ENCODE data around the gene NR2F2. TPM values are rescaled to one million over a fixed set of nuclear protein-coding genes. Genes with fewer than 3 reads are reported as not detected.

The NR2F2 gene
- total and polyA plus RNA-seq, 2 donors (not counting 1 experiment from before 2014, with no cell fraction given), result not detected

DNA sequence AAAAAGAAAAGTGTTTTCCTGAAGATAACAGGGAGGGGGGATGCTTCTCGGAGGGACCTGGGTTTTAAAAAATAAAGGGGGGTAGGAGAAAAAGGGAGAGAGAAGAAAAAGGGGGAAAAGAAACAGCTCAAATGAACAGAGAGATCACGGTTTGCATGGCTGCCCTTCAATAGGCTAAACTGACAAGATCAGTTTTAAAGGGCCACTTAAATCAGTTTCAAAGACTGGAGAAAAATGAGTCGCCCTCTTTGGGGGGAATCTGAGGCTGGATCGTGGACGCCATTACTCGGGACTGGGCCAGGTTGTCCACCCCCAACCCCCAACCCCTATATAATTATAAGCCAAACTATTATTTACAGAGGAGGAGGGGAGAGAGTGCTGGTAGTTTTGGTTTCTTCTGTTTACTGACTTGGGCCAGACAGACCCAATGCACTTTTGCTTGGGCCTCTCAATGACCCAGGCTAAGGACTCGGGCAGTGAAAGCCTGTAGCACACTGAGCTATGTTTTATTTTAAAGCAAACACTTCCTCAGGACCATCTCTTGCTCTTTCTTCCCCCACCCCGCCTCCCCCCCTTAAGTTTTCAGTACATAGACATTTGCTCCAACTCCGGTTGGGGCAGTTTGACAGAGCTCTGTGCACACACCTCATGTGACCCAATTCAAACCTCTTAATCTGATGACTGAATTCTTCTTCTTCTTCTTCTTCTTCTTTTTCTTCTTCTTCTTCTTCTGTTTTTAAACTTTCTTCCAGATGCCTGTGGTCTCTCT lies 6.3 kb downstream of the NR2F2 start:
- Histone ChIP-seq H3K79me2 (ENCODE audit: control insufficient read depth, insufficient read depth, low read length) (no peaks in the 10 kb centered on the region), H2AFZ (ENCODE audit: insufficient read depth, low read depth, low read length, poor library complexity, severe bottlenecking) (no peak overlapping the region), H3K9me3 (ENCODE audit: control extremely low read depth in 1 of 3, control insufficient read depth in 2 of 3, insufficient read depth in 1 of 3, low read length in 2 of 3) (peaks cover 0 to 38% (median 0%) of the 10 kb centered on the region in 3 donors), H4K20me1 (ENCODE audit: control insufficient read depth, insufficient read depth, low read length, poor library complexity, severe bottlenecking) (no peaks in the 10 kb centered on the region), H3K4me2 (replicated peaks; ENCODE audit: low read depth, low read length, poor library complexity, severe bottlenecking) (no peak overlapping the region), H3K27ac (ENCODE audit: low read length in 2 of 2) (no peak overlapping the region), H3K9ac (ENCODE audit: low read length) (no peak overlapping the region), H3K27me3 (replicated peaks in 1 of 4; ENCODE audit: control extremely low read depth in 1 of 4, control insufficient read depth in 3 of 4, insufficient read depth in 4 of 4, low read length in 3 of 4) (peaks cover 0 to 71% (median 28%) of the 10 kb centered on the region in 4 experiments), H3K4me1 (ENCODE audit: control insufficient read depth in 2 of 2, insufficient read depth in 2 of 2, low read length in 2 of 2) (peaks cover 0 to 4% of the 10 kb centered on the region in 2 donors), H3K4me3 (ENCODE audit: control extremely low read depth in 1 of 5, extremely low read depth in 1 of 5, insufficient read depth in 1 of 5, low read depth in 2 of 5, low read length in 4 of 5) (no peak overlapping the region), H3K36me3 (replicated peaks in 1 of 2; ENCODE audit: control extremely low read depth in 1 of 2, control insufficient read depth in 1 of 2, extremely low read depth in 1 of 2, insufficient read depth in 2 of 2, low read length in 1 of 2) (no peaks in the 10 kb centered on the region)
- WGBS (ENCODE audit: insufficient coverage), result 11% methylated on average over 5 of the region's 9 CpGs
- H3K9me3 Mint-ChIP-seq (ENCODE audit: insufficient read depth), result no peaks in the 10 kb centered on the region
- intact Hi-C loops (cut with micrococcal nuclease), result no loop called here
- ATAC-seq (ENCODE audit: low read depth) (no peak), DNase-seq (no peak)
- TF ChIP-seq, protein P1, sequence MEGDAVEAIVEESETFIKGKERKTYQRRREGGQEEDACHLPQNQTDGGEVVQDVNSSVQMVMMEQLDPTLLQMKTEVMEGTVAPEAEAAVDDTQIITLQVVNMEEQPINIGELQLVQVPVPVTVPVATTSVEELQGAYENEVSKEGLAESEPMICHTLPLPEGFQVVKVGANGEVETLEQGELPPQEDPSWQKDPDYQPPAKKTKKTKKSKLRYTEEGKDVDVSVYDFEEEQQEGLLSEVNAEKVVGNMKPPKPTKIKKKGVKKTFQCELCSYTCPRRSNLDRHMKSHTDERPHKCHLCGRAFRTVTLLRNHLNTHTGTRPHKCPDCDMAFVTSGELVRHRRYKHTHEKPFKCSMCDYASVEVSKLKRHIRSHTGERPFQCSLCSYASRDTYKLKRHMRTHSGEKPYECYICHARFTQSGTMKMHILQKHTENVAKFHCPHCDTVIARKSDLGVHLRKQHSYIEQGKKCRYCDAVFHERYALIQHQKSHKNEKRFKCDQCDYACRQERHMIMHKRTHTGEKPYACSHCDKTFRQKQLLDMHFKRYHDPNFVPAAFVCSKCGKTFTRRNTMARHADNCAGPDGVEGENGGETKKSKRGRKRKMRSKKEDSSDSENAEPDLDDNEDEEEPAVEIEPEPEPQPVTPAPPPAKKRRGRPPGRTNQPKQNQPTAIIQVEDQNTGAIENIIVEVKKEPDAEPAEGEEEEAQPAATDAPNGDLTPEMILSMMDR (IDR thresholded peaks at IDR 0.05), result no peak
- no peak for TF ChIP-seq EZH2 (IDR thresholded peaks at IDR 0.05; ENCODE audit: borderline replicate concordance, insufficient read depth, low read depth, low read length, poor library complexity, severe bottlenecking)
- CTCF ChIA-PET, result no interaction called here
- H3K4me3 Mint-ChIP-seq, result no peak overlapping the region
- H3K4me1 Mint-ChIP-seq, result peaks cover 5% of the 10 kb centered on the region
- H3K27ac Mint-ChIP-seq, result no peak overlapping the region
- peaks cover 64% of the 10 kb centered on the region for H3K27me3 Mint-ChIP-seq
- POLR2A ChIA-PET, result no interaction called here

DNA sequence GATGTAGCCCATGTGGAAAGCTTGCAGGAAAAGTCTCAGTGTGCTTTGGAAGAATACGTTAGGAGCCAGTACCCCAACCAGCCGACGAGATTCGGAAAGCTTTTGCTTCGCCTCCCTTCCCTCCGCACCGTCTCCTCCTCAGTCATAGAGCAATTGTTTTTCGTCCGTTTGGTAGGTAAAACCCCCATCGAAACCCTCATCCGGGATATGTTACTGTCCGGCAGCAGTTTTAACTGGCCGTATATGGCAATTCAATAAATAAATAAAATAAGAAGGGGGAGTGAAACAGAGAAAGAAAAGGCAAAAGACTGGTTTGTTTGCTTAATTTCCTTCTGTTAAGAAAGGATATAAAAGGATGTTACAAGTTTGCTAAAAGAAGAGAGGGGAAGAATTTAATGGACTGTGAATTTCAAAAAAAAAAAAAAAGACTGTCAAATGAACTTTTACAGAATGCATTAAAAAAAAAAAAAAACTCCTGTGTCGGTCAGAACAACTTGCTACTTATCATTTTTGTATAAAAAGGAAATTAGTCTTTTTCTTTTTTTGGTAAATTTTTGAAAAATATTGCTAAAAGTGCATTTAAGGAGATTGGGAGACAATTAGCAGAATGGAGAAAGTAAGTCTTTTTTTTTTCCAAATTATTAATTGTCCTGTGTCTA lies 7.0 kb downstream of the NR2F2 start:
- intact Hi-C loops (cut with micrococcal nuclease), result no loop called here
- no peak for TF ChIP-seq EZH2 (IDR thresholded peaks at IDR 0.05; ENCODE audit: borderline replicate concordance, insufficient read depth, low read depth, low read length, poor library complexity, severe bottlenecking)
- TF ChIP-seq, protein P1 (IDR thresholded peaks at IDR 0.05), result no peak
- Histone ChIP-seq H3K4me2 (replicated peaks; ENCODE audit: low read depth, low read length, poor library complexity, severe bottlenecking) (no peak overlapping the region), H3K36me3 (replicated peaks in 1 of 2; ENCODE audit: control extremely low read depth in 1 of 2, control insufficient read depth in 1 of 2, extremely low read depth in 1 of 2, insufficient read depth in 2 of 2, low read length in 1 of 2) (no peaks in the 10 kb centered on the region), H3K9ac (ENCODE audit: low read length) (no peak overlapping the region), H3K4me3 (ENCODE audit: control extremely low read depth in 1 of 5, extremely low read depth in 1 of 5, insufficient read depth in 1 of 5, low read depth in 2 of 5, low read length in 4 of 5) (no peak overlapping the region), H4K20me1 (ENCODE audit: control insufficient read depth, insufficient read depth, low read length, poor library complexity, severe bottlenecking) (no peaks in the 10 kb centered on the region), H3K79me2 (ENCODE audit: control insufficient read depth, insufficient read depth, low read length) (no peaks in the 10 kb centered on the region), H3K27me3 (replicated peaks in 1 of 4; ENCODE audit: control extremely low read depth in 1 of 4, control insufficient read depth in 3 of 4, insufficient read depth in 4 of 4, low read length in 3 of 4) (peaks cover 0 to 74% (median 33%) of the 10 kb centered on the region in 4 experiments), H3K9me3 (ENCODE audit: control extremely low read depth in 1 of 3, control insufficient read depth in 2 of 3, insufficient read depth in 1 of 3, low read length in 2 of 3) (peaks cover 0 to 33% (median 0%) of the 10 kb centered on the region in 3 donors), H3K27ac (ENCODE audit: low read length in 2 of 2) (no peak overlapping the region), H2AFZ (ENCODE audit: insufficient read depth, low read depth, low read length, poor library complexity, severe bottlenecking) (no peak overlapping the region), H3K4me1 (ENCODE audit: control insufficient read depth in 2 of 2, insufficient read depth in 2 of 2, low read length in 2 of 2) (peaks cover 0 to 4% of the 10 kb centered on the region in 2 donors)
- ChIA-PET CTCF (no interaction called here), POLR2A (no interaction called here)
- Mint-ChIP-seq H3K27me3 (peaks cover 69% of the 10 kb centered on the region), H3K9me3 (ENCODE audit: insufficient read depth) (no peaks in the 10 kb centered on the region), H3K4me1 (peaks cover 4% of the 10 kb centered on the region), H3K27ac (no peak overlapping the region), H3K4me3 (no peak overlapping the region)
- WGBS (ENCODE audit: insufficient coverage), result 15% methylated on average over 7 of the region's 14 CpGs
- ATAC-seq (ENCODE audit: low read depth), result no peak
- DNase-seq, result no peak
